GM10266 (cell line): ENCODE measurements around the gene UBE2R2.
"Not testable (repeated sequence)": the region's sequence is repeated elsewhere in the genome, so short reads cannot be mapped to it uniquely, and the experiment has no call there.

Experiments
- DNase-seq: peaks from one replicate; pipeline ENCODE4 v3.0.0; 2012; ENCODE audit errors: extremely low spot score
- TF ChIP-seq, protein P1 (sequence below): IDR thresholded peaks from 2 replicates; pipeline ENCODE4 v1.5.1; 2012; ENCODE audit warnings: mild to moderate bottlenecking, low read depth; ENCODE audit not compliant: control insufficient read depth, insufficient read depth; ENCODE audit errors: missing control alignments

The UBE2R2 gene

DNA sequence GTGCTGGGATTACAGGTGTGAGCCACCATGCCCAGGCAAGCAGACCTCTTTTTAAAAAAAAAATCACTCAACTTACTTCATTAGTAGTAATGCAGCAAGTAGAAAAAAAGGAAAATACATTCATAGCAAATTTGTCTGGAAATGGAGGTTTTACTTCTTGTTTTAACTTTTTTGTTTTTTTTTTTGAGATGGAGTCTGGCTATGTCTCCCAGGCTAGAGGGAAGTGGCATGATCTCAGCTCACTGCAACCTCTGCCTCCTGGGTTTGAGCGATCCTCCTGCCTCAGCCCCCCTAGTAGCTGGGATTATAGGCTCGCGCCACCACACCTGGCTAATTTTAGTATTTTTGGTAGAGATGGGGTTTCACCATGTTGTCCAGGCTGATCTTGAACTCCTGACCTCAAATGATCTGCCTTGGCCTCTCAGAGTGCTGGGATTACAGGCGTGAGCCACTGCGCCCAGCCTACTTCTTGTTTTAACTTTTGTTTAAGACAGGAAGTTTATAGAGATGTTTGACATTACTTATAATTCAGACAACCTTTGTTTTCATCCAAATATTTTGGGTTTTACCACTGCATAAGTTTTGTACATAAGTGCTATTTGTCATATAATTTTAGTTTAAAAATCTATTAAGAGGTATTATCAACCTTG is 26.5 kb downstream of the UBE2R2 start:
- no peak for DNase-seq

DNA sequence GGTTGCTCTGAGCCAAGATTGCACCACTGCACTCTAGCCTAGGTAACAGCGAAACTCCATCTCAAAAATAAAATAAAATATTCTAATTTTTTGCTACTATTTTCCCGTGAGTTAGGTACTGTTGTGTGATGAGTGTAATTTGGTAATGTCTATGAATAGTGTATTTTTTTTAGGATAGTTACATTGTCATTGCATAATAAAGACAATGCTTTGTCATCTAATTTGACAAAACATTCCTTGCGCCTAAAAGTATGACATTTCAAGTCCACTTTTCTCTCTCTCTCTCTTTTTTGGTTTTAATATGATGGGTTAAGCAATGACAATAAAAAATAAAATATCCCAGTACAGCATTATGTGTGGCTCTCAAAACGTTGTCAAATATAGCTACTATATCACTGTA is 29.3 kb downstream of the UBE2R2 start:
- no peak for DNase-seq
- TF ChIP-seq, protein P1, sequence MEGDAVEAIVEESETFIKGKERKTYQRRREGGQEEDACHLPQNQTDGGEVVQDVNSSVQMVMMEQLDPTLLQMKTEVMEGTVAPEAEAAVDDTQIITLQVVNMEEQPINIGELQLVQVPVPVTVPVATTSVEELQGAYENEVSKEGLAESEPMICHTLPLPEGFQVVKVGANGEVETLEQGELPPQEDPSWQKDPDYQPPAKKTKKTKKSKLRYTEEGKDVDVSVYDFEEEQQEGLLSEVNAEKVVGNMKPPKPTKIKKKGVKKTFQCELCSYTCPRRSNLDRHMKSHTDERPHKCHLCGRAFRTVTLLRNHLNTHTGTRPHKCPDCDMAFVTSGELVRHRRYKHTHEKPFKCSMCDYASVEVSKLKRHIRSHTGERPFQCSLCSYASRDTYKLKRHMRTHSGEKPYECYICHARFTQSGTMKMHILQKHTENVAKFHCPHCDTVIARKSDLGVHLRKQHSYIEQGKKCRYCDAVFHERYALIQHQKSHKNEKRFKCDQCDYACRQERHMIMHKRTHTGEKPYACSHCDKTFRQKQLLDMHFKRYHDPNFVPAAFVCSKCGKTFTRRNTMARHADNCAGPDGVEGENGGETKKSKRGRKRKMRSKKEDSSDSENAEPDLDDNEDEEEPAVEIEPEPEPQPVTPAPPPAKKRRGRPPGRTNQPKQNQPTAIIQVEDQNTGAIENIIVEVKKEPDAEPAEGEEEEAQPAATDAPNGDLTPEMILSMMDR: no peak

More for the DNA sequence above, 26.5 kb downstream of the UBE2R2 start:
- TF ChIP-seq, protein P1: no peak

DNA sequence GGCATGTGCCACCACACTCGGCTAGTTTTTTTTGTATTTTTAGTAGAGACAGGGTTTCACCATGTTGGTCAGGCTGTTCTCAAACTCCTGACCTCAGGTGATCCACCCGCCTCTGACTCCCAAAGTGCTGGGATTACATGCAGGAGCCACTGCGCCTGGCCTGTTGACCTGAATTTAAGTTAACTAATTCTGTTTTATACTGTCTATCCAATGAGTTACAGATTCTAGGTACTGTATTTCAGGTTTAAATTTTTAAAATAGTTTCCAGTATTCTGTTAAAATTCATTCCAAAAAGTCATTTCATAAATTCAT is 30.9 kb downstream of the UBE2R2 start:
- not testable (repeated sequence) for DNase-seq

DNA sequence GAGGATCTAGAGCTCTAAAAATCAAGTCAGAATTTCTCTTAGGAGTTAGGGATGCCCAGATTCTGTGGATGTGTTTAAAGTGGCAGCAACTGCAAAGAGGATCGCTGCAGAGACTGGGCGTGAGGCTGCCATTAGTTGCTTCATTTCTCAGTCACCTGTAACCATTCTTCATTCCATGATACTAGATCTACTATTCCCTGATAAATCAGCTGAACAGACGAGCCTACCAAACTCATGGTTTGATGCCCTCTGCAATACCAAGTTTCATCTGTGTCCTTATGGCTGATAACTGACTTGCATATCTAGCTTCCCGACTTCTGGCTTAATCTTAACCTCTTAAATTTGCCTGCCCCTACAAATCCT is 33.3 kb downstream of the UBE2R2 start:
- no peak for DNase-seq
- TF ChIP-seq, protein P1: no peak

DNA sequence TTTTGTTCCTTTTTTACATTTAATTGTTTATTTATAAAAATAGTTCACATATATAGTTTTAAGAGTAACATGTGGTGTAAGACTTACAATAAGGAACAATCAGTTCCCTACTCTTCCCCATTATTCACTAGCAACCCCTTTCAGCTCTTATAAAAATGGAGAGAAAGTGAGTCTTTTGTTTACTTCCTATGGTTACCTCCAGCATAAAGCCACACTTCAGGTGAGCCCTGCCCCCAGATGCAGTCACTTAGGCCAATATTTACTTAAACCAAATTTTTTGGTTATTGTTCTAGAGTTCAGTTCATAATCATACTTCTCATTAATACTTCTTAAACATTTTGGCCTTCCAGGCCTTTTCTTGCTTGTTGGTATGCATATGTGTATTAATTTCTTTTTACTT is 33.7 kb downstream of the UBE2R2 start:
- TF ChIP-seq, protein P1: no peak
- no peak for DNase-seq

DNA sequence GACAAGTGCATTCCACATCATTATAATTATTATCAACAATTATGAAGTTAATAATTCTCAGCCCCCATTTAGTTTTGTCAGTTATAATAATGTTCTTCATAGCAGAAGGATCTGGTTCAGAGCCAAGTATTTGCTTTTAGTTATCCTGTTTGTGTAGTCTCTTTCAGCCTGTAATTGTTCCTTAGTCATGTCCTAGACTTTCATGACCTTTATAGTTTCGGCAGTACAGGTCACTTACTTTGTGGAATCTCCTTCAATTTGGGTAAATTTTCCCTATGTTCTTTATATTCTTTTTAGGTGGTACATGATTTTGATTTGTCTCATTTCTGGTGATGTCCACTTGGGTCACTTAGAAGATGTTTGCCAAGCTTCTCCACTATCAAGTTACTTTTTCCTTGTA is 34.3 kb downstream of the UBE2R2 start:
- TF ChIP-seq, protein P1: no peak
- no peak for DNase-seq

DNA sequence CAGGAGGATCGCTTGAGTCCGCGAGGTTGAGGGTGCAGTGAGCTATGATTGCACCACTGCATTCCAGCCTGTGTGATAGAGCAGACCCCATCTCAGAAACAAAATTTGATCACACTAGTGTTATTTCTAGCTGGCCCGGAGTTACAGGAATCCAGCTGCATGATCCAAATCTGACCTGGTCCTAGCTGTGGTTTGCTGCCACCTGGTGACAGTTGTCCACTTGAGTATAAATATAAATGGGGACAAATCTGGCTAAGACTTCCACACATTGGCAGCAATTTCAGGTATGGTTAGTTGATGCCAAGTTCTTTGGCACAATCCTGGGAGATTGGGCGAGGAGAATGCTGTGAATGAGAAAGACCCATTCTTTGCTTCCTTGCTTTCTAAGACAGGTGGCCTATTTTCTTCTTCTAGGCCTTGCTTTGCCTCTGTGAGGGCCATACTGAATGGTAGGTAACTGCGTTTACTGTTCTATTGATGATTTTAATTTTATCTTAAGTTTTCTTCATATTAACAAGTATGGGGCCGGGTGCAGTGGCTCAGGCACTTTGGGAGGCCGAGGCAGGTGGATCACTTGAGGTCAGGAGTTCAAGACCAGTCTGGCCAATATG is 35.4 kb downstream of the UBE2R2 start:
- TF ChIP-seq, protein P1: peak; percentile 53
- DNase-seq: peak; percentile 31

DNA sequence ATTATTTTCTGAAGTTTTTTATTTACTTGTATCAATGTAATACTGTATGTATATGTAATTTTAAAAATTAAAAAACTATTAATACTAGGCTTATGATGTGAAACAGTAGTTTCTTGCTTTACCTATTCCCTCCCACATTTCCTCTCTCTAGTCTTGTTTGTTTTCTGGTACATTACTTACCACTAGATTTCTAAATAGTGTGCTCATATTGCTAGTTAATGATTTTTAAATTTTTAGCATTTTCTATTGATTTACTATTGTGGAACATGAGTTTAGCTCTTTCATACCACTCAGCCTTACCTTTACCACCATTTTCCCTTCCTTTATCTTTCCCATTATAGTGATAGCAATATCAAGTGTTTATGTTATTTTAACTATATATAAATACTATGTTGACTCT is 39.3 kb downstream of the UBE2R2 start:
- DNase-seq: no peak
- TF ChIP-seq, protein P1: no peak
